ENCODE measurements around the gene NTN3.

- no peak for TF ChIP-seq CTCF (IDR thresholded peaks at IDR 0.05; ENCODE audit: low read depth, low read length, poor library complexity, severe bottlenecking)
- TF ChIP-seq EZH2phosphoT487 (IDR thresholded peaks at IDR 0.05; ENCODE audit: borderline replicate concordance, low read length): no peak
These were observed 33.9 kb upstream of the NTN3 start for GRCh38 chr16:2437032-2437790.
